HAP-1 (cell line): ENCODE data around the gene RELN.
A peak's percentile ranks its signal among the peaks of the same experiment; 100 is the strongest.

ENCODE experiments used
- DNase-seq, 2 experiments: peaks; one replicate each; pipeline ENCODE4 v3.0.0-alpha.2; 2016 to 2020; ENCODE audit warnings: low spot score in 2 of 2
- H3K27me3 ChIP-seq: fragments of 250-450 bp; sonication (Bioruptor Pico); 2 replicates; pipeline ENCODE4 v1.5.1; 2020; ENCODE audit warnings: low read depth, mild to moderate bottlenecking, moderate library complexity
- H3K36me3 ChIP-seq: fragments of 250-450 bp; sonication (Bioruptor Pico); replicated peaks from 2 replicates; pipeline ENCODE4 v1.5.1; 2020; ENCODE audit warnings: mild to moderate bottlenecking
- H3K4me1 ChIP-seq: fragments of 250-450 bp; sonication (Bioruptor Pico); 2 replicates; pipeline ENCODE4 v1.5.1; 2020; ENCODE audit warnings: mild to moderate bottlenecking
- H3K4me3 ChIP-seq: fragments of 250-450 bp; sonication (Bioruptor Pico); 2 replicates; pipeline ENCODE4 v1.5.1; 2020; ENCODE audit warnings: mild to moderate bottlenecking, moderate library complexity
- H3K9me3 ChIP-seq: fragments of 250-450 bp; sonication (Bioruptor Pico); 2 replicates; pipeline ENCODE4 v1.5.1; 2020; ENCODE audit warnings: mild to moderate bottlenecking, moderate library complexity
- in situ Hi-C: fragments of 300-500 bp; cut with MboI; formaldehyde crosslinking; loops from 3 replicates; pipeline ENCODE4 v1.14.3; 2020; ENCODE audit warnings: low sequenced_read_pairs, inconsistent platforms, mixed read lengths

The RELN gene

DNA sequence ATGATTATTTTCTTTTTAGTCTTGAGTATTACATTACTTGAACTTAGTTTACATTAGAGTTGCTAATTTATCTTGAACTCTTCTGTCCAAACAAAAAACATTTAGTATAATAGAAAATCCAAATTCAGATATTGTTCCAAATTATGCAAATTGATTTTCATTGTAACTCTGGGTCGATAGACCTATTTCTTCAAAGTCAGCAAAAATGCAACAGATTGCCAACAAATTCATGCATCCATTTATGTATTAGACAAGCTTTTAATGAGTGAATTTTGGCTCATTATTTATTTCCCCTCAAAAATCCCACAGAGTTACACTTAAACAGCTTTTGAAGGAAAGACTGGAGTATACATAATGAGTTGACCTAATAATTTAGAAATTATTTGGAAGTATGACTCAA lies 240.8 kb downstream of the RELN start:
- Histone ChIP-seq H3K9me3 (no peaks in the 10 kb centered on the region), H3K4me3 (no peak overlapping the region), H3K27me3 (no peaks in the 10 kb centered on the region), H3K4me1 (no peaks in the 10 kb centered on the region), H3K36me3 (no peaks in the 10 kb centered on the region)
- DNase-seq, result no peak
- in situ Hi-C loops, result no loop called here

DNA sequence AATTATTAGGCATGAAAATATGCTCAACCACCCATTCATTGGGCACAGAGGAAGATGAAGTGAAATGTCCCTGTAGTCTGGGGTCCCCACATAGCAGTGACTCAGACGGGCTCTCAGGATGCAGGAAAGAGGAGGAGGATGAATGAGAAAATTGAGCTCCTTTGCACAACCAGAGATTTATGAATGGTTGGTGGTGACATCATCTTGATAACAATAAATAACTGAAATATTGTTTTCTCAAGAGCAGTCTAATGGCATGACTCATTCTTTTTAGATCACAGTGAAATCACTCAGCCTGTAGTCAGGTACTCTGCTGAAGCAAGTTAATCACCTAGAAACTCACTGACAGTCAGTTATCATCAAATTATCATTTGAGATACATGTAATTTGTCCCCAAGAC lies 254.1 kb downstream of the RELN start:
- no peak for DNase-seq
- H3K27me3 ChIP-seq, result no peaks in the 10 kb centered on the region
- H3K4me1 ChIP-seq, result no peaks in the 10 kb centered on the region
- H3K4me3 ChIP-seq, result no peak overlapping the region
- no peaks in the 10 kb centered on the region for H3K9me3 ChIP-seq
- in situ Hi-C loops, result no loop called here
- H3K36me3 ChIP-seq, result no peaks in the 10 kb centered on the region

DNA sequence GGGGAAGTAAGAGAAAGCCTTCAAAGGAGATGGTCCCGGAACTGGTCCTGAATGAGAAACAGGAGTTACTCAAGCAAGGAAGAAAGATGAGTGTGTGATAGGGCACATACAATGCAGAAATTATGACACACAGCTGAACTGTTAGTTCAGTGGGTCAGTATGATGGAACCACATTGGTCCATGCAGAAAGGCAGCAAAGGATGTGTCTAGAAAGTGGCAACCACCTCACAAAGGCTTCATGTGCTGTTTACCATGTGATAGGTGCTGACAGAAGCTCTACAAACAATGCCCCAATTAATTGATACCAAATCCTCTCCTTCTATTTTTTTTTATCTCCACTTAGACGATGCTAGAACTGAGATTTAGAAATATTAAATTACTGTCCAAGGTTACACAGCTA lies 258.3 kb downstream of the RELN start:
- in situ Hi-C loops, result no loop called here
- no peak for DNase-seq
- H3K36me3 ChIP-seq, result no peaks in the 10 kb centered on the region
- no peaks in the 10 kb centered on the region for H3K9me3 ChIP-seq
- H3K4me3 ChIP-seq, result no peak overlapping the region
- peaks cover 14% of the 10 kb centered on the region for H3K4me1 ChIP-seq
- no peaks in the 10 kb centered on the region for H3K27me3 ChIP-seq

DNA sequence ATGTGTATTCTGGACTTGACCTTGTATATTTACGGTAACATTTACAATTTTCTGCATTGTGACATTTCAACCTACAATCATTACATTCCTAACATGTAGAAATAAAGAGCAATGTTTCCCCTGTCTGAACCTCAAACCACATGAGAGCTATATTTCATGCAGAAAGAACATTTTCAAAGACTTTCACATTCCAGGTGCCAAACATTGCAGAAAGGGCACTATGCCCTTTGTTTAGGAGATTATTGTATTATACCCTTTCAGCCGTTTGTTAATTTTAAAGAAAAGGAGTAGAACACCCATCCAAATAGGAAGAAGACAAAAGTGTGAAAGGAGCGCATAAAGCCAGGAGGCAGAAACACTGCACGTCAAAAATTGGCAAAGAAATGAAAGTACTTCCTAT lies 260.4 kb downstream of the RELN start:
- peak; percentile 17 to 80 for DNase-seq
- H3K4me3 ChIP-seq, result no peak overlapping the region
- H3K9me3 ChIP-seq, result no peaks in the 10 kb centered on the region
- in situ Hi-C loops, result no loop called here
- peaks cover 20% of the 10 kb centered on the region for H3K4me1 ChIP-seq
- no peaks in the 10 kb centered on the region for H3K27me3 ChIP-seq
- H3K36me3 ChIP-seq, result no peaks in the 10 kb centered on the region

DNA sequence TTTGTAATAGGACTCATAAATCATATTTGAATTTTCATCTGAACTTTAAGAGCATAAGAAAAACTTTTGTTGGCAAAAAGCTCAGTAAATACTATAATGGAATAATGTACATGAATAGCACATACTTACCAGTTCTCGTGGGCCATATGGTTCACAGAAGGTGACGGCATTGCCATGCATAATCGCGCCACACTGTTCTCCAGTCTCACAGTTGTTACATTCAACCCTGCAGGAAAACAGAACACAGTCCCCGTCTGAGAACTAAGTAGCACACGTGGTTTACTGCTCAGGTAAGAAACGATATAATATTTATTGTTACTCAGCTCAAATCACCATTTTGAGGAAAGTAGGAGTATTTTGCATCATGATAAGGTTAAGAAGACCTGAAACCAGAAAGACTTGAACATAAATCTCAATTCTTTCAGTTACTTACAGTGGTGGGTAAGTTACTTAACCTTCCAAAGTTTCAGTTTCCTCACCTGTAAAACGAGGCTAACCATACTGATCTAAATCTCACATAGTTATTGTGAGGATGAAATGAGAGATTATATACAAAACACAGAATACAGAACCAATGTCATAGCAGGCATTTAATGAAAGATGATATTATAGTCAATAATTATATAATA lies 261.4 kb downstream of the RELN start:
- Histone ChIP-seq H3K36me3 (no peaks in the 10 kb centered on the region), H3K4me1 (peaks cover 20% of the 10 kb centered on the region), H3K4me3 (no peak overlapping the region), H3K9me3 (no peaks in the 10 kb centered on the region), H3K27me3 (no peaks in the 10 kb centered on the region)
- DNase-seq, result no peak
- in situ Hi-C loops, result no loop called here

DNA sequence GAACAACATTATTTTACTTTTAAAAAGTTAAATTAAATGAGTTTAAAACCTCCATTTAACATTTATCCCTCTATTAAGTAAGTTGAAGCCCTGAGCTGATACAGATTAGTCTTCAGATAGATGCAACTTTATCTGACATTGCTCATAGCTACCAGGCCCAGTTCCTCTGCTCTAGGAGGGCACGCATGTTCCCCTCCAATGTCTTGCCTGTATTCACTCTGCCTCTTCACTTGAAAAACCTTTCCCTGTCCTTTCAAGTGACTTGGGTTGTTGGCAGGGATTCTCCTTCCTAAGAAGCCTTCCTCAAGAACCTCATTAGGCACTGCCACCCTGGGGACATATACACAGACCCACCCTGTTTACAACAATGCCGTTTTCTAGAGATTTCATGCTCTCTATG lies 270.4 kb downstream of the RELN start:
- Histone ChIP-seq H3K4me3 (no peak overlapping the region), H3K36me3 (no peaks in the 10 kb centered on the region), H3K9me3 (no peaks in the 10 kb centered on the region), H3K4me1 (peaks cover 7% of the 10 kb centered on the region; the same call in 1 of the 2 replicates), H3K27me3 (no peaks in the 10 kb centered on the region)
- in situ Hi-C loops, result no loop called here
- DNase-seq, result no peak

DNA sequence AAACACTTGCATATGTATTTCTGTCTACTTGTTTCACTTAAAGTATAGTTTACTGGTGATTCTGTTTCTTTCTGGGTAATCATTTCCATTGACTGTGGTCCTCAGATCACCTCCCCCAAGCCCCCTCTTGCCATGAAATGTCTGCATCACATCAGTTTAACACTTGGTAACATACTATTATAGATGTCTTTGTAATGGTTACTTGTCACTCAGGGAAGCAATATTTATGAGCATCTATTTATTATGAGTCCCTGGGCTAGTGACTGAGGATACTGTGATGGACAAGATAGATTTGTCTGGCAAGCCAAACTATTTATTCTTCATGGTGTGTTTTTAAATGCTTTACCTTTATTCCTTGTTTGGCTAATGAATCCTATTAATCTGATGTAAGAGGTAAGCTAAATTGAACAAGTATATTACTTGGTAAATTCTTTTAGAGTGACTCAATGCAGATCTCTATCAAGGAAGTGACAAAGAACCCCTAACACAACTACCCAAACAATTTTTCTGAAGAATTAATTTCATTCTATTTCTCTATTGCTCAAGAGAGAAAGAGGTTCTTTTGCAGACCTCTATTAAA lies 270.9 kb downstream of the RELN start:
- Histone ChIP-seq H3K36me3 (no peaks in the 10 kb centered on the region), H3K9me3 (no peaks in the 10 kb centered on the region)

DNA sequence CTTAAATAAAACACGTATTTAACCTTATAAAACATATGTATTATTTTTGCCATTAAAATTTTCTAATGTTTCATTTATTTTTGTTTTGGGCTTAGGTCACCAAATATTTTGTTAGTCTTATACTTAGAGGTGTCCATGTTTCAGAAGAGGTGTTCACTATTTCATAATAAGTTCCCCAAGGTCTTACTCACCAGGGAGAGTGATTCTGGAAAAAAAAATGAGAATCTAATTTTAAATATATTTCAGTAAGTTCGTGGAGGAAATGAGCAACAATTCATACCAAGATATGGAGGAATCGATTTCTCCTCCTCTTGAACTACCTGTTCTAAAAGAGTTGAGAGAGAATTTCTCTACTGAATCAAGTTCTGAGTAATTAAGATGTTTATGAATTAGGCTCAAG lies 271.9 kb downstream of the RELN start:
- no peaks in the 10 kb centered on the region for H3K9me3 ChIP-seq

More for the DNA sequence above, 270.9 kb downstream of the RELN start:
- H3K4me3 ChIP-seq, result no peak overlapping the region
- peaks cover 7% of the 10 kb centered on the region; the same call in 1 of the 2 replicates for H3K4me1 ChIP-seq
- in situ Hi-C loops, result no loop called here
- H3K27me3 ChIP-seq, result no peaks in the 10 kb centered on the region
- DNase-seq, result no peak

DNA sequence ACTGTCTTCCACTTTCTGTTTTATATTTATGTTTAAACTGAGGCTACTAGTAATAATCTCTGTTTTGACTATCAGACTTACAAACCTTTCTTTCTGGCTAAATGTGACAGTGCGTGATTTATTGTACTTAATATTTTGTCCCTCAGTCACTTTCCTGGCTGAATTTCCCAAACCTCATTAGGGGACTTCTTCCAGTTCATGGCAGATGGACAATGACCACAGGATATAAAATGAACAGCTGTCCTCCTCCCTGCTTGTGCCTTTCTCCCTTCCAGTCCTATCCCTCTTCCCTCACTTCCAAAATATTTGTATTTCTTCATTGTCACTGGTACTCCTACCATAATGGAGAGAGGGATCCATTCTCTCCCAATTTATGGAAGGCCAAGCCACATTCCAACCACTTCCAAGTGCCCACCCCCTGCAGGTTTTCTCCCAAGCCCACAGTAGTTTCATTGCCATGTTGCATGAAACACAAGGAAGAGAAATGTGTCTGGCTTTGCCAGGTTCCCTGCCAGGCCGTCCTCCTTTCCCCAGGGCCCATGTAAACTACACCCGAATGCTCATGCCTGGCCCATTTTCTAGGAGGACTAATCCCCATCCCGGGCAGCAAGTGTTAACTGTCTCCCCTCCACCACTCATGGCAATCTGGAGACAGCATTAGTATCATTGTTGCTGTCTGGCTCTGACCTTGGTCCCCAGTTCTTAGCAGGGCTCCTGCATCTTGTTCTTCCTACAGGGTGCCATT lies 273.9 kb downstream of the RELN start:
- no peak for DNase-seq
- Histone ChIP-seq H3K9me3 (no peaks in the 10 kb centered on the region), H3K27me3 (no peaks in the 10 kb centered on the region), H3K4me3 (no peak overlapping the region), H3K36me3 (no peaks in the 10 kb centered on the region), H3K4me1 (peaks cover 7% of the 10 kb centered on the region; the same call in 1 of the 2 replicates)
- in situ Hi-C loops, result no loop called here

More for the DNA sequence above, 271.9 kb downstream of the RELN start:
- H3K4me1 ChIP-seq, result peaks cover 7% of the 10 kb centered on the region; the same call in 1 of the 2 replicates
- in situ Hi-C loops, result no loop called here
- no peaks in the 10 kb centered on the region for H3K36me3 ChIP-seq
- H3K27me3 ChIP-seq, result no peaks in the 10 kb centered on the region
- H3K4me3 ChIP-seq, result no peak overlapping the region
- no peak for DNase-seq

DNA sequence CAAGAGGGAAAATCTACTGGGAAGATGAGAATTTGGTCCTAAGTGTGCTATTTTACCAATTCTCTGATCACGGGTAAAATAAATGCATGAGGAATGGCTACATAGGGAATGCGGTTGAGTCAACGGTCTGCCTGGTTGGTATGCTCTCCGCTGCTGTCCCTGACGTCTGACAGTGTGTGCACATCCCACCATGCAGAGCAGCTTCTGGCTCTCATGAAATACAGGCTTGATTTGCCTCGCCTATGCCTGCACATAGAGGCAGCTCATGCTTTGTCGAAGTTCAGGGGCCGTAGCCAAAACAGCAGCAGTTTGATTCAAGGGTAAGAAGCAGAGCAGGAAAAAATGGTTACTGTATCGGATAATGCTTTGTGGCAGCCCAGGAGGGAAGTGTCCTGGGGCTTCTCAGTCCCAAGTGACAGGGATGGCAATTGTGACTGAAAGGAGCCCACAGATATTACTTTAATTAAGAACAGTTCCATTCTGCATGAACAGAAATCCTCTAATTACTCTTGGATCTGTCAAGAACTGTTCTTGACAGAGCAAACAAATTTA lies 275.0 kb downstream of the RELN start:
- H3K9me3 ChIP-seq, result no peaks in the 10 kb centered on the region
- H3K27me3 ChIP-seq, result no peaks in the 10 kb centered on the region
- peaks cover 7% of the 10 kb centered on the region; the same call in 1 of the 2 replicates for H3K4me1 ChIP-seq
- no peaks in the 10 kb centered on the region for H3K36me3 ChIP-seq
- H3K4me3 ChIP-seq, result no peak overlapping the region
- in situ Hi-C loops, result no loop called here
- no peak for DNase-seq

DNA sequence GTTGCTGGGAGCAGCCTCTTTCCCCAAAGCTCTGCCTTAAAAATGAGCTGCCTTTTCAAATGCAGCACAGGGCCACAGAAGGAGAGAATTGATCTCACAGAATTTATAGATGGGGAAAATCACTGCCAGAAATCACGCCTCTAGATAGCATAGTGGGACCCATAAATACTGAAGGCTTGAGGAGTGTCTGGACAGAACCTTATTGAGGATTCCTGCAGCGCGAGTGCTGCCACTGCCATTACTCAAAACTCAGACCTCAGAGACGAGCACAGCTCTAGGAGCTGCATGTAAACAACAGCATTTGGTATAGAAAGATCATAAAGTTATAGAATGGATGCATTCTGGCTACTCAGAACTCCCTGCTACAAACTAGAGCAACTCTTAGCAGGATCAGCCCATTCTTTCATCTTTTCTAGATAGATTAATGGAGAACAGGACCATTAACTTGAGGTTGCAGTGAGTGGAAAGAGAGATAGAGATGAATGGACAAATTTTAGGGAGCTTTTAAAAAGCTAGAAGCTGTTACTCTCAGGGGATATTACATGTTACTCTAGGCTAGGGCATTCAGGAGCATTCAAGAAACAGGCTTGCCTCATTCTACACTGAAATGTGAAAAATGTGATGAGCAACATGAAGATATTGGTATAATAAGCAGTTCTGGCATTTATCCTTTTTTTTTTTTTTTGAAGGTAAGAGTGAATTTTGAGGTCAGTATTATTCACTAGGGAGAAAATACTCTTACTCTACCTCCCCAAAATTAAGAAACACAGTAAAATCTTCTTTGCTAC lies 276.3 kb downstream of the RELN start:
- no peaks in the 10 kb centered on the region for H3K36me3 ChIP-seq
- in situ Hi-C loops, result no loop called here
- no peaks in the 10 kb centered on the region for H3K9me3 ChIP-seq
- peaks cover 7% of the 10 kb centered on the region; the same call in 1 of the 2 replicates for H3K4me1 ChIP-seq
- H3K27me3 ChIP-seq, result no peaks in the 10 kb centered on the region
- DNase-seq, result no peak
- H3K4me3 ChIP-seq, result no peak overlapping the region

DNA sequence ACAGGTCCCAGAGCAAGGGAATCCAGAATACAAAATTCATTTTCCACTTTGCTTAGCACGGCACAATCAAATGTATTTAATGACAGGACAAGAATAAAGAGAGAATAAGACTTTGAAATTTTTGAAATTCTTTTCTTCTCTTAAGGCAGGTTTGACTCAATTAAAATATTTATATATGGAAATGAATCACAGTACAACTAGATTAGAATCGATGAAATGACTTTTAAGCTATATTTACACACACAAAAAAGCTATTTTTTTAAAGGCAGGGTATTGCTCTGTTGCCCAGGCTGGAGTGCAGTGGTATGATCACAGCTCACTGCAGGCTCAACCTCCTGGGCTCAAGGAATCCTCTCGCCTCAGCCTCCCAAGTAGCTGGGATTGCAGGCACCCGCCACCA lies 278.0 kb downstream of the RELN start:
- no peaks in the 10 kb centered on the region for H3K27me3 ChIP-seq

DNA sequence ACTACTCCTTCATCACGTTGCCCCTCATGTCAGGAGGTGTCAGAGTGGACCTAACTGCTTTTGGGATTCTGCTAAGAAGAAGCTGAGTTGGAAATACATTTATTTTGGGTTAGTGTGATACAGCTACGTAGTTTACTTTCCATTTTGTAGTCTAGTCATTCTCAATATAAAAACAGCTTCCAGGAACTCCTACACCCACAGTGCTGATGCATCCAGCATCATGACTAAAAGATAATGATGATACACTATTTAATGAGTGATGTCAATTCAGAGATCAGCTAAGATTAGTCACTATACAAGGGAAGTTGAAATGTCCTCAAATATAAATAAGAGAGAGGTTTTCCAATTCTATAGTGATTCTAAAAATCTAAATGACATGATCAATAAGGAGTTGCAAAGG lies 279.2 kb downstream of the RELN start:
- Histone ChIP-seq H3K9me3 (no peaks in the 10 kb centered on the region), H3K36me3 (no peaks in the 10 kb centered on the region), H3K4me3 (no peak overlapping the region), H3K27me3 (no peaks in the 10 kb centered on the region), H3K4me1 (no peaks in the 10 kb centered on the region)
- no peak for DNase-seq
- in situ Hi-C loops, result no loop called here

More for the DNA sequence above, 278.0 kb downstream of the RELN start:
- Histone ChIP-seq H3K4me3 (no peak overlapping the region), H3K4me1 (peaks cover 2% of the 10 kb centered on the region; the same call in 1 of the 2 replicates), H3K36me3 (no peaks in the 10 kb centered on the region), H3K9me3 (no peaks in the 10 kb centered on the region)
- in situ Hi-C loops, result no loop called here
- no peak for DNase-seq
